Ecto neural progenitor cell (in vitro differentiated cells): ENCODE results near the gene KIF5A.
A peak's percentile ranks its signal among the peaks of the same experiment; 100 is the strongest.

ENCODE experiments used
- DNase-seq: peaks from one replicate; pipeline ENCODE4 v3.0.0-alpha.2; 2018; ENCODE audit warnings: low spot score

Gene KIF5A

DNA sequence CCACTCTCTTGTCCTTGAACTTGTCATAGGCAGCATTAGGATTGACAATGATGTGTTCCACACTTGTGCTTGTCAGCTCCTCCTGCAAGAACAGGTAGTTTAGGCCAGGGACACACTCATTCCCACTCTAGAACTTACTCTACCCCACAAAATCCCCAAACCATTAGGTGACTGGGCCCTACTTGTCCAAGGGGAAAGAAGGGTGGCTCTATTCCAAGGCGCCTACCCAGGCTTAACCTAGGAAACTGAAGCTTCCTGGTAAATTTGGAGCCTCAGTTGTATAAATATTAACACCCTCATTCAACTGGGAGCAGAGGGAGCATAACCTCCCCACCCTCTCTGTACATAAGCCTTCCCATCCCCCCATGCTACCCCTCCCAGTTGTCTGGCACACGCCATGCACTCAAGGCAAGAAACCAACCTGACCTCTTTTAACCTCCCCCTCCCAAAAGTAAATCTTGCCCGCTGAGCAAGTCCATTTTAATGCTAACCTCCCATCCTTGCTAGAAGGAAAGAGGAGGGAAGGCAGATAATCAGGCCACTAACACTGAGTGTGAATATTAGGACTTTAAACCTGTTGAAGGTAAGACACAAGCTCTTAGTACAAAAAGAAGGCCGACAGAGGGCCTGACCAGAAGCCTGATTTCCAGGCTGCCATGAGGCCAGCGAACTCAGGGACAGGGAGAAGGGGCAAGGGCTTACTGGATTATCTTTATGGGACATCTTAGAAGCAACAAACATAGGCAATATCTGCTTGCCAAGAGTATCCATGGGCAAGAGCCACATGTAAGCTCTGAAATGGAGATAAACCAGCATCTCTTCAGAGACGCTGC is 13.9 kb upstream of the KIF5A start:
- DNase-seq: no peak

DNA sequence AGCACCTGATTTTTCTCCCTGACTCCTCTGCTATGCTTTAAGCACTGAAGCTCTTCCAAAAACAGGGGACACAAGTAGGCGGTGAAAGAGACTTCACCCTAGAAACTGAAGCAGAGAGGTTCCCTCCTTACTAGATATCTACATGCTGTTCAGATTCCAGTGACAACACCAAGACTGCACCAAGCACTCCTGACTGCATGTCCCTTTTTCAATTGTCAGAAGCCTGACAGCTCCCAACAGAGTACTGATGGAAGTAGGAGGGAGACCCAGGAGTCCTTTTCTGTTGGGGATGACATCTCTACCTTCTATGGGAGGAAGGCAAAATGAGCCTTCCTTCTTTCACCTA is 13.3 kb upstream of the KIF5A start:
- DNase-seq: no peak

DNA sequence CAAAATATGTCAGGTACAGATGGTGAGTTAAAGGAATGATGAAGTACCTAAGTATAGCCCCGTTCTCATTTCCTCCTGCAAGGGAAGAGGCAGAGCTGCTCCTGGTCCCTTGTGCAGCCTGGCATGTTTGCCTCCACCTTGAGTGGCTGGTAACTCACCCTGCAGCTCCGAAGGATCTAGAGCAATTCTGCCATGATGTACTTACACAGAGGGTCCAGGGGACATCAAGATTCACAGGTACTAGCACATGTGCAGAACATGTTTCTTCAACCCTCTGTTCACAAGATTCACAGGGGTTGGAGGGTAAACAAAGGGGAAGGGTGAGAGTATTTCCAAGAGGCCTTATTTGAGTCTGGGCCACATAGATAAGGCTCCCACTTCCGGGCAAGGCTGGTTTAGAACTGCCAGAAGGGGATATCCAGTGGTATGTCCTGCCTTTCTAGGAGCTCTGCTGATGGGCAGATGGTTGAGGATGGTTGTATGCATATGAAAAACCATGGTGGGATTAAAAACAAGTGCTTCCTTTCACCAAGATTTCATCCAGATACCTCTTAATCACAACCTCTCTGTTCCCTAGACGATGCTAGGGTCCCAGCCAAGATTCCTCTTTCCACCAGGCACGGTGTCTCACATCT is 10.6 kb upstream of the KIF5A start:
- no peak for DNase-seq

GRCh38 chr12:57541001-57541400 is 8.8 kb upstream of the KIF5A start:
- DNase-seq: no peak

DNA sequence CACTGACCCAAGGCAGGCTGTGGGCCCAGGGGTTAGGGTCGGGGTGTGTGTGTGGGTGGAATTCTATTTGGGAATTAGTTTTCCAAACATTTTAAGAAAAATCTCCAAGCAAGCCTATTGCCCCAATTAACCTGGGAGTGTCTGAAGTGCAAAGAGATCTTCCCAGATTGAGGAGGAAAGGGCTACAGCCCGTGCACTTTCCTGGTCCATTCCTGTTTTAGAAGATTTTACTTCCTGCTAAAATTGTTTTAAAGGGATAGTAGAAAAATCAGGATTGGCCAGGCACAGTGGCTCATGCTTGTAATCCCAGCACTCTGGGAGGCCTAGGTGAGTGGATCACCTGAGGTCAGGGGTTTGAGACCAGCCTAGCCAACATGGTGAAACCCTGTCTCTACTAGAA is 8.1 kb upstream of the KIF5A start:
- DNase-seq: no peak

DNA sequence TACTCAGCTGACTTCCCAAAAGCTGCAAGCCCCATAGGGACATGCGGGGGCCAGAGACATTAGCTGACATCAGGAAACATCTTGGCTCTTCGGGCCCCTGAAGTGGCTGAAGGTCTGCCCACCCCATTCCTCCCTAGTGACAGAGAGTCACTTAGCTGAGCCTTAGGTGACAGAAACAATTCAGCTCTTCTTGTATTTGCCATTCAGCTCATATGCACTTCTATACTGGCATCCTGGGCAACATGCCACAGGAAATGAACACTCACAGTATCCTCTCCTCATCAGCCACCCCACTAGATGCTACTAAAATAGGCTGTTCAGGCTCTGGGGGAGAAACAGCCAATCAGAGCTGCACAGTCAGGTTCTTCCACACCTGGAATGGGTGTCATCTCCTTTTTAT is 6.3 kb upstream of the KIF5A start:
- no peak for DNase-seq

GRCh38 chr12:57545809-57546437 is 3.9 kb upstream of the KIF5A start:
- DNase-seq: no peak

DNA sequence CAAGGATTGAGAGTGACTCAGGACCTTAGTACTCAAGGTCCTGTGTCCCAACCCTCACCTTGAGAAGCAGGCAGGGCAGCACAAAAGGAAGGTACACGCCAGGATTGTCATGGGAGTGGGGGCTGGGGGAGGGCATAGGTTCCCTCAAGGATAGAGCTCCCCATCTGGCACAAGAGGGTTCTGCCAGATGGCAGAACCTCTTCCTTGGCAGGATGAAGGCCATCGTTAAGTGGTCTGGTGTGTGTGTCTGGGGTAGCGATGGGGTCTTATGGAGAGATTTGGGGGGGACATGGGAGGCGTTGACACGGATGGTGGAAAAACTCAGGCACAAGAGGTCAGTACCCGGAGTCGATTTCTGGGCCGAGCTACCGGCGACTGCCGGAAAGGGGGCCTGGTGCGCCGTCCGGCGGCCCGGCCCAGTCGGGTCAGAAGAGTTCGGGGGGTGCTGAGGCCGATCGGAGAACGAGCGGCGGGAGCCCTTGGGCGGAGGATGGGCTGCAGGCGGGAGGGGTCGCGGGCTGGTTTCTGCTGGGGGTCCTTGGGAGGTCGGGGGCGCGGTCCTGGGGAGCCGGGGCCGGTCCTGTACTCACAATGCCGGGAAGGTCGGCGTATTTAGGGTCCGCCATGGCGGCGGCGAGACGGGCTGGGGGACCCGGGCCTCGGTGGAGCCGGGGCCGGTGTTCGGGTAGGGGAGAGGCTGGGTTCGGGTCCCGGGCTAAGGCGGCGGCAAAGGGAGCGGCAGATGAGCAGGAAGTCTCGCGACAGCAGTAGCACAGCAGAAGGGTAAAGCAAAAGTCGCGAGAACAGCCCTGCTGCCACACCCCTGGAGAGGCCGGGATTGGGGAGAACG is 3.2 kb upstream of the KIF5A start, which contains the start of gene DCTN2:
TSS of gene DCTN2 (minus strand) at position 755 of the 850 bp plus-strand sequence. CDS start at position 626, 129 bp downstream.
- DNase-seq: peak; percentile 98

DNA sequence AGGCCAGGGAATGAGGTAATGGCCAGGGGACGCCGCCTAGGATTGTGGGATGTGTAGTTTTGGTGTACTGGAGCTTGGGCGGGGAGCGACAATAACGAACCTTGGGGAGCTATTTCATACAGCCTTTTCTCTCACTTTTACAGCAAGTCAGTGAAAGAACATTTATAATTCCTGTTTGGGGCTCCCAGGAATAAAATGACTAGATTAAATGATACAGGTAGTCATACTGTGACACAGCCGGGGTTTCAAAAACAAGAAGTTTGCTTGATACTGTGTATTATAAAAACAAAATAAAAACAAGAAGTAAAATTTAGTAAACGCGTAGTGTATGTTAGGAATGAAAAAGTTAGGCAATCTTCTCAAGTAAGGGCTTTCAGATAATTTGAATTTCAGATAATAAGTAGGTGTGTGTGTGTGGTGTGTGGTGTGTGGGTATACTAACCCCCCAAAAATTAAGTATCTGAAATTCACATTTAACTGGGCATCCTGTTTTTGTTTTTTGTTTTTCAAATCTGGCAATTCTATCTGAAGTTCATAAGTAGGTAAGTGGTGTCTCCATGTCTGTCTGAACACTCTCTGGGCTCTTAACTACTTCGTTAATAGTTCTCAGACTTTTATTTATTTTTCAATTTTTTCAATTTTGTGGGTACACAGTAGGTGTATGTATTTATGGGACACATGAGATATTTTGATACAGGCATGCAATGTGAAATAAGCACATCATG is 2.4 kb upstream of the KIF5A start:
- no peak for DNase-seq

DNA sequence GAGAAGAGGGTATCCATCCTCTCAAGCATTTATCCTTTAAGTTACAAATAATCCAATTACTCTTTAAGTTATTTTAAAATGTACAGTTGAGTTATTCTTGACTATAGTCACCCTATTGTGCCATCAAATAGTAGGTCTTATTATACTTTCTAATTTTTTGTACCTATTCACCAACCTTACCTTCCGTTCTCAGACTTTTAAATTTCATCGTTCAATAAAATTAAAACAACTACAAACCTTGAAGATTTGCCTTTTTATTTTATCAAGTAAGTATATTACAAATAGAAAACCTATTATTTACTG is 1.9 kb upstream of the KIF5A start:
- no peak for DNase-seq

GRCh38 chr12:57548488-57548887 is 1.4 kb upstream of the KIF5A start:
- no peak for DNase-seq

GRCh38 chr12:57549203-57549908 is 488 bp upstream of the KIF5A start:
- DNase-seq: no peak

DNA sequence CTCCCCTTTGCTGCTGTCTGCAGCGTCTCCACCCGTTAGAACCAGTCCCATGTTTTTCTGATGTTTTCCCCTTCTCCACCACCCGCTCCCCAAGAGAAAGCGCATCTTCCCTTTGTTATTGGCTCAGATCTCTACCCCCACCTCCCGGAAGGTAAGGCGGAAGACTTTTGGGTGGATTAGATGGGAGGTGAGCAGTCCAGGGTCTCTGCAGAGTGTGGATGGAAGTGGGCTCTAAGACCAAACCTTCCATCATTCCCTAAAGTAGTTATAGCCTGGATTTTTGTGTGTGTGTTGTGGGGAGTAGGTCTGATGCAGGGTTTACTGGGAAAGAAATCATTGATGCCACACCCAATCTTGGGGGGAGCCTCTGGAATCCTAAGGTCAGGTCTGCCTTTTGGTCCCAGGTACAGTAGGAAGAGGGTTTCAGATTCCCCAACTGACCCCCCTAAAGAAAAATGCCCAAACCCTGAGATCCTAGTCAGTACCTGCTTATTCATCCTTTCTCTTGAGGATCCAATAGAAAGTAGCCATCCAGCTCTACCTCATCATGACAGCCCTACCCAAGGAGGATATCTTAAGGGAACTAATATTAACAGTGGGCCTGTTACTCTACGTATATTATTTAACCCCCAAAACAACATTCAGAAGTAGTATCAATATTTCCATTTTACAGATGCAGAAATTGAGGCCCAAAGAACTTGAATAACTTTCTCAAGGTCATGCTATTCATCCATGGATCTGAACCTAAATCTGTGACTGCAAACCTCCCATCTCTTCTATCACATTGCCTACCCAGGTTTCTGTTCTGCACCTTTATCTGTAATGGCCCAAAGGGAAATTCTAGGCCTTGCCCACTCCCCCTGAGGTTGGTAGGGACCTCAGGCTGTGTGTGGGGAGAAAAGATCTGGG is 1.1 kb downstream of the KIF5A start:
- DNase-seq: no peak

DNA sequence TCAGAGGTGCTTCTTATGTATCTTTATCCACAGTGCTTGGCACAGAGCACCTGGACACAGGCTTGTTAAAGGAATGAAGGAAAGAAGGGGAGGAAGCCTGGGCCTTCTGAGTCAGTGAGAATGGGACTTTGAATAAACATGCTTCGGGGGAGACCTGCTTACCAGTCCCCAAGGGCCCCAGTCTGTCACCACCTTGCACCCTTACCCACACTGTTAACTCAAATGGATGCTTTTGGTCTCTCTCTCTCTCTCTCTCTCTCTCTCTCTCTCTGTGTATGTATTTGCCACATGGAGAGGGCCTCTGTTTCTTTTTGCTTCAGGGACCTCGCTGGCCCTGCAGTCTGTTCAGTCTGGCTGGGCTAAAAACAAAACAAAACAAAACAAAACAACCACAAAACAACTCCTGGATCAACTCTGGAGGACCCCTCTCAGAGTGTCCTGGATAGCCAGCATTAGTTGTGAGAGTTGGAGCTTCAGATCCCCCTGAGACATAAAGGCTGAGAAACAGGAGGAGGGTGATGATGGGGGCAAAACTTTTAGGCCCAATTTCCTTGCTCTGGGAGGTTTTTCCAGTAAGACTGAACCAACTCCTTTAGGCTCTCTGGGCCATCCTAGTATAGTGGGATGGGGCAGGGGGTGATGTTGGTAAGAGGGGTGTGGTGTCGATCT is 1.9 kb downstream of the KIF5A start:
- no peak for DNase-seq

DNA sequence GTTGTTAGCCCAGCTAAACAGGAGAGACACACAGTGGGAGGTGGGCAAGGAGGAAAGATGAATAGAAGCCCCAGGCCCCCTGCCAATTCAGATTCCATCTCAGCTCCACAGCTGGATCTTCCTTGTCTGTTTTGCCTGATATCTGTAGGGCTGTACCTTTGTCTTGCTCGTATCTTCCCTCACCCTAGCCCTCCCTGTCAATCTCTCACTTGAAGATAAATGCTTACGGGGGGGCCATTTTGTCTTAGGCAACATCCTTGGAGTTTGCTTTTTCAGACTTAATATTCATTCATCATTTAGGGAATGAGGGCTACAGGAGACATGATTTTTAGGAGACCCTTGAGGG is 2.4 kb downstream of the KIF5A start:
- no peak for DNase-seq

- no peak for DNase-seq
These were observed 3.0 kb downstream of the KIF5A start for GRCh38 chr12:57552835-57553313.

GRCh38 chr12:57553343-57554202 is 3.7 kb downstream of the KIF5A start:
- DNase-seq: no peak

GRCh38 chr12:57554453-57554852 is 4.6 kb downstream of the KIF5A start:
- DNase-seq: no peak

DNA sequence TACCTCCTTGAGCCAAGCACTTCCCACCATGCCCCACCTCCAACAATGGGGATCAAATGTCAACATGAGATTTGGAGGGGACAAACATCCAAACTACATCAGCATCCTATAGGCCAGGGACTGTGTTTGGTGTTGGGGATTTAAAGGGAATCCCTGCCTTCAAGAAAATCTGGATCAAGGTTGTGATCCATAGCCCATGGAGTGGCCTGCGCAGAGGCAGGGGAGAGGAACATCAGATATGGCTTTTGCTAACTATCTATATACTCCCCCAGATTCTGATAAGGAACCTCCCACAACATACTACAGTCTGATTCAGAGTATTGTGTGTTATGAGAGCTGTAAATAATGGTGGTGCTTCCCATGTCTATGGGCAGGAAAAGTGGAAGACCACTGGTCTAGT is 5.1 kb downstream of the KIF5A start:
- no peak for DNase-seq
